Effector memory CD8-positive, alpha-beta T cell (primary cell): Measurements from ENCODE around the gene CCDC8.
A peak's percentile ranks its signal among the peaks of the same experiment; 100 is the strongest.
"Not testable (repeated sequence)": the region's sequence is repeated elsewhere in the genome, so short reads cannot be mapped to it uniquely, and the experiment has no call there.

Source experiments
- ATAC-seq: fragments of 150-1000 bp; cut with Tn5 transposase; replicated peaks from 2 replicates; pipeline ENCODE4 v1.10.0; 2021; ENCODE audit warnings: mild to moderate bottlenecking, moderate library complexity
- DNase-seq, 3 experiments: peaks; one replicate each; pipeline ENCODE4 v3.0.0; 2021
- H3K27ac Mint-ChIP-seq, 2 donors: one replicate each; pipeline ENCODE4 v1.8.0; 2022; ENCODE audit warnings: mild to moderate bottlenecking in 2 of 2, mixed read lengths in 2 of 2, moderate library complexity in 2 of 2
- H3K27me3 Mint-ChIP-seq, 2 donors: one replicate each; pipeline ENCODE4 v1.8.0; 2022; ENCODE audit warnings: mixed read lengths in 2 of 2
- H3K36me3 Mint-ChIP-seq: one replicate; pipeline ENCODE4 v1.8.0; 2022; ENCODE audit warnings: mild to moderate bottlenecking, moderate library complexity, mixed read lengths; ENCODE audit not compliant: insufficient read depth
- H3K4me1 Mint-ChIP-seq, 2 donors: one replicate each; pipeline ENCODE4 v1.8.0; 2022; ENCODE audit warnings: low read depth in 2 of 2, mixed read lengths in 2 of 2
- H3K4me3 Mint-ChIP-seq, 2 donors: one replicate each; pipeline ENCODE4 v1.8.0; 2022; ENCODE audit warnings: mild to moderate bottlenecking in 2 of 2, mixed read lengths in 2 of 2, moderate library complexity in 2 of 2
- H3K9me3 Mint-ChIP-seq, 2 donors: one replicate each; pipeline ENCODE4 v1.8.0; 2022; ENCODE audit warnings: mixed read lengths in 2 of 2

CCDC8 gene

GRCh38 chr19:46376241-46377153, 36.9 kb downstream of the CCDC8 start:
- no peak for ATAC-seq
- H3K4me3 Mint-ChIP-seq: no peak overlapping the region
- H3K4me1 Mint-ChIP-seq: peaks cover 10 to 20% of the 10 kb centered on the region in 2 donors
- peak overlapping the region; percentile 39 to 53 for H3K27ac Mint-ChIP-seq
- H3K36me3 Mint-ChIP-seq: peaks cover 40% of the 10 kb centered on the region
- no peaks in the 10 kb centered on the region for H3K27me3 Mint-ChIP-seq
- H3K9me3 Mint-ChIP-seq: no peaks in the 10 kb centered on the region
- no peak for DNase-seq

GRCh38 chr19:46375476-46376067, 37.8 kb downstream of the CCDC8 start:
- not testable (repeated sequence) for H3K9me3 Mint-ChIP-seq, H3K27me3 Mint-ChIP-seq, ATAC-seq, DNase-seq, H3K4me3 Mint-ChIP-seq
- H3K27ac Mint-ChIP-seq: peak overlapping the region; percentile 39 to 53
- H3K36me3 Mint-ChIP-seq: peaks cover 43% of the 10 kb centered on the region
- H3K4me1 Mint-ChIP-seq: peaks cover 19 to 24% of the 10 kb centered on the region in 2 donors

GRCh38 chr19:46374536-46375475, 38.6 kb downstream of the CCDC8 start:
- Mint-ChIP-seq H3K9me3 (no peaks in the 10 kb centered on the region), H3K27ac (no peak overlapping the region), H3K4me1 (peaks cover 19 to 20% of the 10 kb centered on the region in 2 donors), H3K36me3 (peaks cover 37% of the 10 kb centered on the region), H3K27me3 (no peaks in the 10 kb centered on the region), H3K4me3 (no peak overlapping the region)
- no peak for DNase-seq
- ATAC-seq: no peak

- ATAC-seq (no peak), DNase-seq (no peak)
- Mint-ChIP-seq H3K27me3 (no peaks in the 10 kb centered on the region), H3K27ac (peak overlapping the region in 1 of 2 donors; percentile 75), H3K9me3 (no peaks in the 10 kb centered on the region), H3K4me1 (peaks cover 15 to 21% of the 10 kb centered on the region in 2 donors), H3K36me3 (peaks cover 27% of the 10 kb centered on the region), H3K4me3 (no peak overlapping the region)
These were observed 39.6 kb downstream of the CCDC8 start for GRCh38 chr19:46373491-46374359.

GRCh38 chr19:46372901-46373490, 40.4 kb downstream of the CCDC8 start:
- ATAC-seq: no peak
- no peaks in the 10 kb centered on the region for H3K9me3 Mint-ChIP-seq
- no peak overlapping the region for H3K4me3 Mint-ChIP-seq
- H3K27me3 Mint-ChIP-seq: no peaks in the 10 kb centered on the region
- H3K27ac Mint-ChIP-seq: peak overlapping the region in 1 of 2 donors; percentile 75
- no peak for DNase-seq
- peaks cover 15 to 22% of the 10 kb centered on the region in 2 donors for H3K4me1 Mint-ChIP-seq
- H3K36me3 Mint-ChIP-seq: peaks cover 20% of the 10 kb centered on the region

GRCh38 chr19:46371371-46371901, 41.9 kb downstream of the CCDC8 start:
- H3K27ac Mint-ChIP-seq: peak overlapping the region; percentile 41 to 71

GRCh38 chr19:46369817-46370216, 43.5 kb downstream of the CCDC8 start:
- H3K27me3 Mint-ChIP-seq: no peaks in the 10 kb centered on the region

More at GRCh38 chr19:46371371-46371901, 41.9 kb downstream of the CCDC8 start:
- no peak for ATAC-seq
- Mint-ChIP-seq H3K27me3 (no peaks in the 10 kb centered on the region), H3K4me3 (no peak overlapping the region), H3K9me3 (no peaks in the 10 kb centered on the region), H3K4me1 (peaks cover 19 to 29% of the 10 kb centered on the region in 2 donors), H3K36me3 (peaks cover 13% of the 10 kb centered on the region)
- DNase-seq: no peak

GRCh38 chr19:46368116-46368515, 45.2 kb downstream of the CCDC8 start:
- Mint-ChIP-seq H3K4me1 (peaks cover 41 to 42% of the 10 kb centered on the region in 2 donors), H3K36me3 (peaks cover 12% of the 10 kb centered on the region), H3K4me3 (no peak overlapping the region), H3K27ac (no peak overlapping the region), H3K9me3 (no peaks in the 10 kb centered on the region), H3K27me3 (no peaks in the 10 kb centered on the region)
- no peak for ATAC-seq
- DNase-seq: no peak

More at GRCh38 chr19:46369817-46370216, 43.5 kb downstream of the CCDC8 start:
- Mint-ChIP-seq H3K36me3 (peaks cover 10% of the 10 kb centered on the region), H3K4me1 (peaks cover 31 to 36% of the 10 kb centered on the region in 2 donors), H3K4me3 (no peak overlapping the region), H3K27ac (no peak overlapping the region), H3K9me3 (no peaks in the 10 kb centered on the region)
- no peak for ATAC-seq
- DNase-seq: no peak

- no peaks in the 10 kb centered on the region for H3K9me3 Mint-ChIP-seq
- no peaks in the 10 kb centered on the region for H3K27me3 Mint-ChIP-seq
- H3K4me1 Mint-ChIP-seq: peaks cover 41 to 42% of the 10 kb centered on the region in 2 donors
- DNase-seq (no peak), ATAC-seq (no peak)
- H3K36me3 Mint-ChIP-seq: peaks cover 12% of the 10 kb centered on the region
- H3K4me3 Mint-ChIP-seq: no peak overlapping the region
- no peak overlapping the region for H3K27ac Mint-ChIP-seq
These were observed 45.9 kb downstream of the CCDC8 start for GRCh38 chr19:46367426-46367825.

GRCh38 chr19:46366620-46367292, 46.6 kb downstream of the CCDC8 start:
- no peak overlapping the region for H3K27ac Mint-ChIP-seq
- DNase-seq (no peak), ATAC-seq (no peak)
- peaks cover 16% of the 10 kb centered on the region for H3K36me3 Mint-ChIP-seq
- H3K9me3 Mint-ChIP-seq: no peaks in the 10 kb centered on the region
- H3K4me1 Mint-ChIP-seq: peaks cover 39 to 44% of the 10 kb centered on the region in 2 donors
- H3K27me3 Mint-ChIP-seq: no peaks in the 10 kb centered on the region
- H3K4me3 Mint-ChIP-seq: no peak overlapping the region

DNA sequence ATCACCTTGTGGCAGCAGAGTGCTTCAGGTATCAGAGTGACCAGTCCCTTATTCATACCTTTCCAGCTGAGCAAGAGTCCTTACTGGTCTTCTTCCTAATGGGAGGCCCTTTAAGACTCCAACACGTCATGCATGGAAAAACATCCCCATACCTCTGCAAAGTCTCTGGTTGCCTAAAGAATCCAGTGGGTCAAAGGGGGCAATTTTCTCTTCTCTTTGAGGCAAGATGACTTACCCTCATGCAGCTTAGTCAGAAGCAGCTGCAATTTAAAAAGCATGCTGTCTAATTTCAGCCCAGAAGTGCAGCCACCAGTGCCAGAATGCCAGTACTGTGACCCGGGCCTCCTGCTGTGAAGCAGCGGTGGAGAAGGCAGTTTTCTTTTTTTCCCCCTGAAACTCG, 47.8 kb downstream of the CCDC8 start:
- Mint-ChIP-seq H3K4me3 (peak overlapping the region in 1 of 2 donors; percentile 19), H3K4me1 (peaks cover 31 to 39% of the 10 kb centered on the region in 2 donors), H3K9me3 (no peaks in the 10 kb centered on the region), H3K36me3 (peaks cover 11% of the 10 kb centered on the region), H3K27ac (peak overlapping the region in 1 of 2 donors; percentile 20), H3K27me3 (no peaks in the 10 kb centered on the region)
- ATAC-seq: no peak
- DNase-seq: no peak
